ENCODE results near the gene ZBTB42. TPM values are rescaled to one million over a fixed set of nuclear protein-coding genes. Genes with fewer than 3 reads are reported as not detected.

The ZBTB42 gene
- total RNA-seq, 1 experiment from 2014 or later = 16.5 TPM

- Histone ChIP-seq H3K4me3 (ENCODE audit: low read depth in 2 of 2, low read length in 2 of 2) (no peak overlapping the region), H3K9me3 (ENCODE audit: control insufficient read depth, insufficient read depth, low read depth, low read length) (no peaks in the 10 kb centered on the region), H3K4me1 (ENCODE audit: control insufficient read depth, insufficient read depth, low read length) (peaks cover 18% of the 10 kb centered on the region), H3K27ac (ENCODE audit: low read length) (no peak overlapping the region), H3K36me3 (ENCODE audit: control insufficient read depth, insufficient read depth, low read length) (no peaks in the 10 kb centered on the region; the same call in 1 of the 2 replicates), H3K27me3 (ENCODE audit: control insufficient read depth, insufficient read depth, low read length) (no peaks in the 10 kb centered on the region)
- ATAC-seq (no peak), DNase-seq (ENCODE audit: low read depth, low spot score) (no peak)
- in situ Hi-C loops (cut with HindIII; ENCODE audit: low pct_unique_long_range_greater_than_20kb, low sequenced_read_pairs) (no loop called here), intact Hi-C loops (cut with micrococcal nuclease; ENCODE audit: unreplicated experiment) (no loop called here)
- BruUV-seq (replicated peaks) = no TSS peak
- CTCF ChIA-PET = interaction anchor here (0.6 kb wide), 1 partner anchor 151 kb away, joined by 5 read pairs; no protein-coding TSS in a partner anchor
- POLR2A ChIA-PET = no interaction called here
- TF ChIP-seq CTCF (IDR thresholded peaks at IDR 0.05) (no peak), REST (IDR thresholded peaks at IDR 0.05; ENCODE audit: insufficient read depth in 1 of 2, low read depth in 2 of 2, low read length in 1 of 2) (no peak), TCF7L2 (IDR thresholded peaks at IDR 0.05; ENCODE audit: low read depth, low read length) (no peak), POLR2AphosphoS5 (IDR thresholded peaks at IDR 0.05; ENCODE audit: low read depth, low read length) (no peak), SIN3A (IDR thresholded peaks at IDR 0.05; ENCODE audit: borderline replicate concordance, insufficient read depth, low read depth, low read length) (no peak)
Observed at GRCh38 chr14:104771374-104771773, 29.5 kb upstream of the ZBTB42 start.

GRCh38 chr14:104771918-104772706 is 28.8 kb upstream of the ZBTB42 start:
- ATAC-seq (no peak), DNase-seq (ENCODE audit: low read depth, low spot score) (no peak)
- Histone ChIP-seq H3K4me3 (ENCODE audit: low read depth in 2 of 2, low read length in 2 of 2) (no peak overlapping the region), H3K4me1 (ENCODE audit: control insufficient read depth, insufficient read depth, low read length) (peaks cover 18% of the 10 kb centered on the region), H3K36me3 (ENCODE audit: control insufficient read depth, insufficient read depth, low read length) (no peaks in the 10 kb centered on the region; the same call in 1 of the 2 replicates), H3K27ac (ENCODE audit: low read length) (no peak overlapping the region), H3K9me3 (ENCODE audit: control insufficient read depth, insufficient read depth, low read depth, low read length) (no peaks in the 10 kb centered on the region), H3K27me3 (ENCODE audit: control insufficient read depth, insufficient read depth, low read length) (no peaks in the 10 kb centered on the region)
- no TSS peak for BruUV-seq (replicated peaks)
- in situ Hi-C loops (cut with HindIII; ENCODE audit: low pct_unique_long_range_greater_than_20kb, low sequenced_read_pairs) (no loop called here), intact Hi-C loops (cut with micrococcal nuclease; ENCODE audit: unreplicated experiment) (no loop called here)
- TF ChIP-seq SIN3A (IDR thresholded peaks at IDR 0.05; ENCODE audit: borderline replicate concordance, insufficient read depth, low read depth, low read length) = no peak
- CTCF ChIA-PET = no interaction called here
- POLR2A ChIA-PET = no interaction called here
